NCI-H1105 treated with DMSO at 0.1 percent for 48 hours (cell line): ENCODE results near the gene KMT5C.
A peak's percentile ranks its signal among the peaks of the same experiment; 100 is the strongest.

Experiments used
- DNase-seq: peaks from one replicate; lab custom pipeline; 2025; lab: John Stamatoyannopoulos, UW

Gene KMT5C

GRCh38 chr19:55339105-55339888, at the start of gene KMT5C:
Gene KMT5C, plus strand, starts transcription at chr19:55339876. Its CDS starts 2,061 bp downstream, at chr19:55341937.
- DNase-seq = peak; percentile 100

GRCh38 chr19:55297267-55297666, 42.4 kb upstream of the KMT5C start:
- DNase-seq = no peak

- no peak for DNase-seq
Observed at GRCh38 chr19:55299991-55300390, 39.7 kb upstream of the KMT5C start.

- DNase-seq = no peak
Observed at GRCh38 chr19:55300886-55301458, 38.7 kb upstream of the KMT5C start.

- peak; percentile 86 for DNase-seq
Observed at GRCh38 chr19:55301459-55302317, 38.0 kb upstream of the KMT5C start.

GRCh38 chr19:55302318-55302703, 37.4 kb upstream of the KMT5C start:
- no peak for DNase-seq

- no peak for DNase-seq
Observed at GRCh38 chr19:55303477-55303876, 36.2 kb upstream of the KMT5C start.

GRCh38 chr19:55304279-55304978, 35.2 kb upstream of the KMT5C start:
- peak; percentile 4 for DNase-seq

- no peak for DNase-seq
Observed at GRCh38 chr19:55304980-55305379, 34.7 kb upstream of the KMT5C start.

GRCh38 chr19:55305491-55305890, 34.2 kb upstream of the KMT5C start:
- DNase-seq = peak; percentile 17

- no peak for DNase-seq
Observed at GRCh38 chr19:55305983-55306562, 33.6 kb upstream of the KMT5C start.

GRCh38 chr19:55306712-55307111, 33.0 kb upstream of the KMT5C start:
- DNase-seq = no peak

GRCh38 chr19:55308281-55308680, 31.4 kb upstream of the KMT5C start:
- no peak for DNase-seq

GRCh38 chr19:55309448-55309847, 30.2 kb upstream of the KMT5C start:
- no peak for DNase-seq

GRCh38 chr19:55310498-55310897, 29.2 kb upstream of the KMT5C start:
- no peak for DNase-seq

GRCh38 chr19:55311397-55311796, 28.3 kb upstream of the KMT5C start:
- DNase-seq = no peak

GRCh38 chr19:55311797-55312196, 27.9 kb upstream of the KMT5C start:
- DNase-seq = no peak

GRCh38 chr19:55312621-55313512, 26.8 kb upstream of the KMT5C start:
- DNase-seq = no peak

GRCh38 chr19:55314396-55314795, 25.3 kb upstream of the KMT5C start:
- no peak for DNase-seq

GRCh38 chr19:55315956-55316525, 23.6 kb upstream of the KMT5C start:
- DNase-seq = no peak
